ENCODE results near the gene PSMB9. TPM values are rescaled to one million over a fixed set of nuclear protein-coding genes. Genes with fewer than 3 reads are reported as not detected.

The PSMB9 gene
- total RNA-seq, result 12.9 and 25.5 TPM in 2 replicates

DNA sequence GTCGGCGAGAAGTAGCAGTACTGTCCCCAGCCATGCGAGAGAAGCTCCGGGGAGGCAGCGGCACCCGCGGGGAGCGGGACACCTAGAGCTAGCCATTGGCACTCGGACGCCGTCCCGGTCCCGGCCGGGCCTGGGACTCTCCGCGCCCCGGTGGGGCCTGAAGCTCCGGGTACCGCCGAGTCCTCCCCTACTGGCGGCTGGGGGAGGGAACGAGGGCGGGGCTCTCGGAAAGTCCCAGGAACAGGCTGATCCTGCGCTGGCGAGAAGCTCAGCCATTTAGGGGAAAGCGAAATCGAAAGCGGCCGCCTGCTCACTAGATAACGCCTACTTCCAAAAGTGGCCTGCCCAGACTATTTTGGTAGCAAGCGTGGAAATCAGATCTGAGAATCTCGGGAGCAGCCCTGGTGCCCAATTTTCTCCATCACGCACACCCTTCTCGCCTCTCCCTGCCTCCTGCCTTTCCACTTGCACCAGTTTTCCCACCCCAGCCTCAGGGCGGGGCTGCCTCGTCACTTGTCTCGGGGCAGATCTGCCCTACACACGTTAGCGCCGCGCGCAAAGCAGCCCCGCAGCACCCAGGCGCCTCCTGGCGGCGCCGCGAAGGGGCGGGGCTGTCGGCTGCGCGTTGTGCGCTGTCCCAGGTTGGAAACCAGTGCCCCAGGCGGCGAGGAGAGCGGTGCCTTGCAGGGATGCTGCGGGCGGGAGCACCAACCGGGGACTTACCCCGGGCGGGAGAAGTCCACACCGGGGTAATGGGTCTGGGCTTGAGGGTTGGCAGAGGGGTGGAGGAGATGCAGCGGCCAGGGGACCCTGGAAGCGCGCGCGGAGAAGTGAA, at the start of gene PSMB9, which contains the start of gene TAP1:
Gene PSMB9, plus strand, starts transcription at position 652 of the 835 bp plus-strand sequence. Its CDS starts 38 bp downstream, at position 690.
Gene TAP1, minus strand, starts transcription at position 164 of the 835 bp plus-strand sequence. Its CDS starts 68 bp downstream, at position 96.

GRCh38 chr6:32816746-32817204, 37.2 kb upstream of the PSMB9 start, which contains the start of gene HLA-DOB:
Gene HLA-DOB, minus strand, starts transcription at chr6:32817002. Its CDS starts 51 bp downstream, at chr6:32816951.

GRCh38 chr6:32838114-32838958, 15.7 kb upstream of the PSMB9 start, which contains the start of gene TAP2:
Gene TAP2, minus strand, starts transcription at chr6:32838739. Its CDS starts 506 bp downstream, at chr6:32838233.

DNA sequence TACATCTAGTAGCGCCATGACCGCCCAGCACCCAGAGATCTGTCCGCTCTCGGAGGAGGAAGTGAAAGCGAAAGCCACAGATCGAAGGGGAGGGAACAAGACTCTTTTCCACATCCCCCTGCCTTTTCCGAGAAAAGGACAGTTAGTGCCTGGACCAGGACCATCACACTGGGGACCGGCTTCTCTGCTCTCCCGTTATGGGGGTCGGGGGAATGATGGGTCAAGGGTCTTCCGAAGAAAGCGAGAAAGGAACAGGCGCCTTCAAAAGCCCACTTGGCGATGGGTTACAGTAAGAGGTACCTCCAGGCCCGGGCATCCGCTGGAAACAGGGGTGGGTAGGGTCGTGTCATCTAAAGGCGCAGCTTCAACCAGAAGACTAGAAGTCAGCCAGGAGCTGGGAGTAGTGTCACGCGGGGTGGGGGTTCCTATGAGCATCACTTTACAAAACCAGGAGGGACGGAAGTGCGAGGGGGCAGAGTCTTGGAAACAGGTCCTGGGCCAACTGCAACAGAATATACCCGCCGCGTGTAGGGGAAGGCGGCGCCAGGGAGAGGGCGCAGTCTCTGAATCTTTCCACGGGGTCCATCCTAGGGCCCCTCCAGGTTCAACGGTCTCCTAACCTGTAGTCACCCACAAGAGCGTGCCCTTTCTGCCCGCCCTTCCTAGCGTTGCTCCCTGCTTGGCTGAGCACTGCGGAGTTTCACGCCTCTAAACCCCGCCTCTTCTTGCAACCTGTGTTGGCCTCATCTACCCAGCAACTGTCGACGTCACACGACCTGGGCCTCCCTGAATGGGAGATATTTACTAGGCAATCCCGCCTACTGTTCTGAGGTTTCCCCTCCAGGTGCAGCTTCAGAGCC, 9.8 kb upstream of the PSMB9 start, which contains the start of gene PSMB8:
Gene PSMB8, minus strand, starts transcription at position 69 of the 860 bp plus-strand sequence. Its CDS starts 51 bp downstream, at position 18.

Small RNAs within 50 kb of the gene (small RNA-seq; reads per million reads assigned to genes)
- gene HLA-Z (ENCODE audit: low replicate concordance), result not detected

Other genes with a start within 250 kb of the PSMB9 start
- gene HLA-DQA1, start 216.8 kb upstream of the PSMB9 start, total RNA-seq, result 0.43 TPM in 1 of 2 replicates, not detected in the other
- 0.43 TPM in 1 of 2 replicates, not detected in the other for gene HLA-DQB1, start 187.5 kb upstream of the PSMB9 start, total RNA-seq
- gene HLA-DQA2, start 112.8 kb upstream of the PSMB9 start, total RNA-seq, result not detected in 2 replicates
- not detected in 2 replicates for gene HLA-DQB2, start 90.7 kb upstream of the PSMB9 start, total RNA-seq
- gene HLA-DOB, start 37.2 kb upstream of the PSMB9 start, total RNA-seq, result 0.14 TPM in 1 of 2 replicates, not detected in the other
- 5.0 and 30.4 TPM in 2 replicates for gene TAP2, start 15.5 kb upstream of the PSMB9 start, total RNA-seq
- gene PSMB8, start 10.1 kb upstream of the PSMB9 start, total RNA-seq, result 47.3 and 56.8 TPM in 2 replicates
- gene TAP1, start 488 bp upstream of the PSMB9 start, total RNA-seq, result 60.0 and 115 TPM in 2 replicates
- gene HLA-DMB, start 86.8 kb downstream of the PSMB9 start, total RNA-seq, result 0.14 TPM in 1 of 2 replicates, not detected in the other
- 0.14 and 1.5 TPM in 2 replicates for gene HLA-DMA, start 98.9 kb downstream of the PSMB9 start, total RNA-seq
- 153 and 186 TPM in 2 replicates for gene BRD2, start 114.4 kb downstream of the PSMB9 start, total RNA-seq
- not detected in 2 replicates for gene HLA-DOA, start 155.4 kb downstream of the PSMB9 start, total RNA-seq
- 2.4 TPM in 1 of 2 replicates, not detected in the other for gene HLA-DPA1, start 219.5 kb downstream of the PSMB9 start, total RNA-seq
- 4.9 TPM in 1 of 2 replicates, not detected in the other for gene HLA-DPB1, start 221.8 kb downstream of the PSMB9 start, total RNA-seq